HL-60/S4 (cell line): ENCODE results near the gene TLR10.

Source experiments
- in situ Hi-C: fragments of 300-500 bp; cut with MboI; formaldehyde crosslinking; loops from 2 replicates; pipeline ENCODE4 v1.14.3; 2022; ENCODE audit warnings: low sequenced_read_pairs

TLR10 gene

GRCh38 chr4:38769857-38770256 is 12.9 kb downstream of the TLR10 start:
- in situ Hi-C loops: loop anchor here (25.0 kb wide), 1 partner anchor 367 kb away; no protein-coding TSS in a partner anchor

GRCh38 chr4:38769441-38769840 is 13.3 kb downstream of the TLR10 start:
- in situ Hi-C loops: loop anchor here (25.0 kb wide), 1 partner anchor 368 kb away; no protein-coding TSS in a partner anchor

- in situ Hi-C loops: loop anchor here (25.0 kb wide), 1 partner anchor 368 kb away; no protein-coding TSS in a partner anchor
These were observed 13.8 kb downstream of the TLR10 start for GRCh38 chr4:38768968-38769394.

- in situ Hi-C loops: loop anchor here (25.0 kb wide), 1 partner anchor 370 kb away; no protein-coding TSS in a partner anchor
These were observed 15.8 kb downstream of the TLR10 start for GRCh38 chr4:38766940-38767339.

GRCh38 chr4:38765382-38765781 is 17.4 kb downstream of the TLR10 start:
- in situ Hi-C loops: loop anchor here (25.0 kb wide), 1 partner anchor 372 kb away; no protein-coding TSS in a partner anchor

GRCh38 chr4:38764277-38764676 is 18.5 kb downstream of the TLR10 start:
- in situ Hi-C loops: loop anchor here (25.0 kb wide), 1 partner anchor 373 kb away; no protein-coding TSS in a partner anchor

- in situ Hi-C loops: loop anchor here (25.0 kb wide), 1 partner anchor 375 kb away; no protein-coding TSS in a partner anchor
These were observed 20.2 kb downstream of the TLR10 start for GRCh38 chr4:38762560-38762959.

GRCh38 chr4:38759790-38760122 is 23.0 kb downstream of the TLR10 start:
- in situ Hi-C loops: loop anchor here (5.0 to 25.0 kb wide), 2 partner anchors 103 to 378 kb away; no protein-coding TSS in a partner anchor

- in situ Hi-C loops: loop anchor here (5.0 to 25.0 kb wide), 2 partner anchors 103 to 378 kb away; no protein-coding TSS in a partner anchor
These were observed 23.5 kb downstream of the TLR10 start for GRCh38 chr4:38759113-38759789.

- in situ Hi-C loops: loop anchor here (5.0 to 25.0 kb wide), 2 partner anchors 104 to 379 kb away; no protein-coding TSS in a partner anchor
These were observed 24.7 kb downstream of the TLR10 start for GRCh38 chr4:38757945-38758600.

- in situ Hi-C loops: loop anchor here (25.0 kb wide), 1 partner anchor 384 kb away; no protein-coding TSS in a partner anchor
These were observed 29.6 kb downstream of the TLR10 start for GRCh38 chr4:38752941-38753806.

GRCh38 chr4:38752372-38752940 is 30.3 kb downstream of the TLR10 start:
- in situ Hi-C loops: loop anchor here (25.0 kb wide), 1 partner anchor 385 kb away; no protein-coding TSS in a partner anchor

- in situ Hi-C loops: loop anchor here (25.0 kb wide), 1 partner anchor 386 kb away; no protein-coding TSS in a partner anchor
These were observed 31.3 kb downstream of the TLR10 start for GRCh38 chr4:38751341-38752010.

- in situ Hi-C loops: loop anchor here (25.0 kb wide), 1 partner anchor 937 kb away; no protein-coding TSS in a partner anchor
These were observed 33.5 kb downstream of the TLR10 start for GRCh38 chr4:38749336-38749735.

GRCh38 chr4:38747629-38748028 is 35.2 kb downstream of the TLR10 start:
- in situ Hi-C loops: loop anchor here (25.0 kb wide), 1 partner anchor 935 kb away; no protein-coding TSS in a partner anchor

- in situ Hi-C loops: loop anchor here (25.0 kb wide), 1 partner anchor 934 kb away; no protein-coding TSS in a partner anchor
These were observed 36.9 kb downstream of the TLR10 start for GRCh38 chr4:38745881-38746280.

GRCh38 chr4:38743866-38744265 is 38.9 kb downstream of the TLR10 start:
- in situ Hi-C loops: loop anchor here (25.0 kb wide), 1 partner anchor 932 kb away; no protein-coding TSS in a partner anchor

- in situ Hi-C loops: loop anchor here (25.0 kb wide), 1 partner anchor 928 kb away; no protein-coding TSS in a partner anchor
These were observed 42.5 kb downstream of the TLR10 start for GRCh38 chr4:38740303-38740702.
